CD4-positive, CD25-positive, alpha-beta regulatory T cell (primary cell): ENCODE data around the gene TRIM72. TPM values are rescaled to one million over a fixed set of nuclear protein-coding genes. Genes with fewer than 3 reads are reported as not detected.

Source experiments
- ATAC-seq, 2 donors: fragments of 150-1000 bp; cut with Tn5 transposase; one replicate each; pipeline ENCODE4 v1.10.0; 2021; ENCODE audit warnings: low read depth in 2 of 2, moderate number of reproducible peaks in 2 of 2, moderate library complexity in 1 of 2
- DNase-seq, 3 donors: peaks; one replicate each; pipeline versions ENCODE4 v3.0.0 to v3.0.0-alpha.2; 2012 to 2022; ENCODE audit warnings: mixed read lengths in 1 of 3
- H3K27ac ChIP-seq: one replicate; pipeline ENCODE4 v1.7.0; 2013; ENCODE audit warnings: mild to moderate bottlenecking, low read length; ENCODE audit not compliant: insufficient read depth, poor library complexity, severe bottlenecking
- H3K27me3 ChIP-seq: one replicate; pipeline ENCODE4 v1.7.0; 2013; ENCODE audit warnings: low read length; ENCODE audit not compliant: control insufficient read depth, insufficient read depth
- H3K36me3 ChIP-seq: one replicate; pipeline ENCODE4 v1.7.0; 2013; ENCODE audit warnings: mild to moderate bottlenecking, low read length, moderate library complexity; ENCODE audit not compliant: control insufficient read depth, insufficient read depth
- H3K4me1 ChIP-seq: 2 replicates; pipeline ENCODE4 v1.7.0; 2013; ENCODE audit warnings: mild to moderate bottlenecking, low read length; ENCODE audit not compliant: insufficient read depth, control insufficient read depth, poor library complexity, severe bottlenecking
- H3K4me3 ChIP-seq: one replicate; pipeline ENCODE4 v1.7.0; 2013; ENCODE audit warnings: low read depth, mild to moderate bottlenecking, low read length, moderate library complexity
- H3K9me3 ChIP-seq, 2 experiments: 1 replicate in 1 of 2; 2 replicates in 1 of 2; pipeline ENCODE4 v1.7.0; 2013; ENCODE audit warnings: low read length in 2 of 2, mild to moderate bottlenecking in 1 of 2, moderate library complexity in 1 of 2; ENCODE audit not compliant: control insufficient read depth in 2 of 2
- H3K27ac Mint-ChIP-seq, 3 donors: one replicate each; pipeline ENCODE4 v1.8.0; 2020 to 2022; ENCODE audit warnings: mild to moderate bottlenecking in 3 of 3, mixed read lengths in 3 of 3, moderate library complexity in 2 of 3
- H3K27me3 Mint-ChIP-seq: one replicate; pipeline ENCODE4 v1.8.0; 2022; ENCODE audit warnings: mild to moderate bottlenecking, mixed read lengths
- H3K36me3 Mint-ChIP-seq: one replicate; pipeline ENCODE4 v1.8.0; 2020; ENCODE audit warnings: mixed read lengths
- H3K4me1 Mint-ChIP-seq, 4 donors: one replicate each; pipeline ENCODE4 v1.8.0; 2020 to 2022; ENCODE audit warnings: mixed read lengths in 4 of 4, mild to moderate bottlenecking in 1 of 4
- H3K4me3 Mint-ChIP-seq, 4 donors: one replicate each; pipeline ENCODE4 v1.8.0; 2020 to 2022; ENCODE audit warnings: mild to moderate bottlenecking in 4 of 4, mixed read lengths in 4 of 4, moderate library complexity in 3 of 4
- H3K9me3 Mint-ChIP-seq, 7 donors: one replicate each; pipeline ENCODE4 v1.8.0; 2020 to 2022; ENCODE audit warnings: mixed read lengths in 7 of 7, mild to moderate bottlenecking in 3 of 7, moderate library complexity in 2 of 7
- polyA plus RNA-seq, 4 donors: library from polyadenylated mRNA; unstranded; fragments of 300-500 nt; fragmentation: Illumina TruSeq; gene quantifications; one replicate each; pipeline ENCODE4 v1.2.3, GENCODE V29; 2021
- total RNA-seq: library from RNA; stranded (reverse); gene quantifications from one replicate; pipeline ENCODE4 v1.2.3, GENCODE V29; 2022

Gene TRIM72
- total and polyA plus RNA-seq, 5 donors from 2014 or later = 0.20 TPM; not detected in 4

DNA sequence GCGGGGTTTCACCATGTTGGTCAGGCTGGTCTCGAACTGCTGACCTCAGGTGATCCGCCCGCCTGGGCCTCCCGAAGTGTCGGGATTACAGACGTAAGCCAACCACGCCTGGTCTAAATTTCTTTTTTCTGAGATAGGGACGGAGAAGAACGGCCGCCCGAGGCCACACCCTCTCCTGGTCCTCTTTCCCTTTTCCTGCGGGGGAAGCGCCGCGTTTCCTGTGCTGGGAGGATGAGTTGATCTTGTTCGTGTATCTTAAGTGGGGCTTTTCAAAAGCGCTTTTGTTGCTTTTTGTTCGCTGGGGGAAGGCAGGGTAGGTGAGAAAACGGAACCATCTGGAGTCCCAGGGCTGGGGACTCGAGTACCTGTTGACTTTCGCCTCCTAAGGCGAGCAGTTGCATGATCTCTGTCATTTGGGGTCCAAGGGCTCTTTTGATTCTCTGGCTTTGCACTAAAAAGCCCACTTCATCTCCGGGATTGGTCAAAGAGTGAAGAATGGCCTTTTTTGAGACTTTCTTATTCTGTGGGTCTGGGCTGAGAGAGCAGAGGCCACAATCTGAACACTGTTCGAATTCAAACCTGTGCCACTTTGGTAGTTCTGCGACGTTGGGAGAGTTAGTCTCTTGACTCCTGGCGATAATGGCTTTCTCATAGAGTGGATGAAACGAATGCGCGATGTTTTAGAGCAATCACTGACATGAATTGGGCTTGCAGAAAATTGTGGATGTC, 32.7 kb upstream of the TRIM72 start:
- H3K9me3 ChIP-seq = no peaks in the 10 kb centered on the region
- H3K27ac ChIP-seq = peak overlapping the region; percentile 89
- H3K4me1 Mint-ChIP-seq = peaks cover 38 to 82% (median 56%) of the 10 kb centered on the region in 4 donors
- no peaks in the 10 kb centered on the region for H3K27me3 ChIP-seq
- peak overlapping the region; percentile 95 to 99 (median 98) for H3K4me3 Mint-ChIP-seq
- DNase-seq (peak; percentile 22 to 50 (median 27)), ATAC-seq (no peak)
- peaks cover 72% of the 10 kb centered on the region for H3K4me1 ChIP-seq
- peak overlapping the region; percentile 97 to 99 (median 97) for H3K27ac Mint-ChIP-seq
- H3K9me3 Mint-ChIP-seq = peaks cover 0 to 5% (median 0%) of the 10 kb centered on the region in 7 donors
- peaks cover 44% of the 10 kb centered on the region for H3K36me3 Mint-ChIP-seq
- H3K4me3 ChIP-seq = peak overlapping the region; percentile 87
- peaks cover 19% of the 10 kb centered on the region for H3K27me3 Mint-ChIP-seq
- peaks cover 44% of the 10 kb centered on the region for H3K36me3 ChIP-seq

DNA sequence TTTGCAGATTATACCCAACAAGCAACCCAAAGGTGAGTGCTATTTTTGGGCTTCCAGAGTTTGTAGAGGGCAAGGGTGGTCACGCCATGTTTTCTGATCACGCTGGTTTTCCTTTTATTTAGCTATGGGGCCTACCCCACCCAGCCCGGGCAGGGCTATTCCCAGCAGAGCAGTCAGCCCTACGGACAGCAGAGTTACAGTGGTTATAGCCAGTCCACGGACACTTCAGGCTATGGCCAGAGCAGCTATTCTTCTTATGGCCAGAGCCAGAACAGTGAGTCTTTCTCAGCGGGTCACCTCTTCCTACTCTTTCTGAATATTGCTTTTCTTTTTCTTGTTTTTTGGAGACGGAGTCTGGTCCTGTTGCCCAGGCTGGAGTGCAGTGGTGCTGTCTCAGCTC, 31.5 kb upstream of the TRIM72 start:
- Histone ChIP-seq H3K4me3 (peak overlapping the region; percentile 87), H3K4me1 (peaks cover 72% of the 10 kb centered on the region), H3K27me3 (no peaks in the 10 kb centered on the region), H3K27ac (no peak overlapping the region), H3K9me3 (no peaks in the 10 kb centered on the region), H3K36me3 (peaks cover 55% of the 10 kb centered on the region)
- Mint-ChIP-seq H3K4me3 (peak overlapping the region; percentile 95 to 99 (median 98)), H3K27ac (peak overlapping the region in 2 of 3 donors; percentile 70 to 99), H3K27me3 (peaks cover 19% of the 10 kb centered on the region), H3K36me3 (peaks cover 55% of the 10 kb centered on the region), H3K4me1 (peaks cover 42 to 83% (median 59%) of the 10 kb centered on the region in 4 donors), H3K9me3 (peaks cover 0 to 5% (median 0%) of the 10 kb centered on the region in 7 donors)
- ATAC-seq (no peak), DNase-seq (no peak)

DNA sequence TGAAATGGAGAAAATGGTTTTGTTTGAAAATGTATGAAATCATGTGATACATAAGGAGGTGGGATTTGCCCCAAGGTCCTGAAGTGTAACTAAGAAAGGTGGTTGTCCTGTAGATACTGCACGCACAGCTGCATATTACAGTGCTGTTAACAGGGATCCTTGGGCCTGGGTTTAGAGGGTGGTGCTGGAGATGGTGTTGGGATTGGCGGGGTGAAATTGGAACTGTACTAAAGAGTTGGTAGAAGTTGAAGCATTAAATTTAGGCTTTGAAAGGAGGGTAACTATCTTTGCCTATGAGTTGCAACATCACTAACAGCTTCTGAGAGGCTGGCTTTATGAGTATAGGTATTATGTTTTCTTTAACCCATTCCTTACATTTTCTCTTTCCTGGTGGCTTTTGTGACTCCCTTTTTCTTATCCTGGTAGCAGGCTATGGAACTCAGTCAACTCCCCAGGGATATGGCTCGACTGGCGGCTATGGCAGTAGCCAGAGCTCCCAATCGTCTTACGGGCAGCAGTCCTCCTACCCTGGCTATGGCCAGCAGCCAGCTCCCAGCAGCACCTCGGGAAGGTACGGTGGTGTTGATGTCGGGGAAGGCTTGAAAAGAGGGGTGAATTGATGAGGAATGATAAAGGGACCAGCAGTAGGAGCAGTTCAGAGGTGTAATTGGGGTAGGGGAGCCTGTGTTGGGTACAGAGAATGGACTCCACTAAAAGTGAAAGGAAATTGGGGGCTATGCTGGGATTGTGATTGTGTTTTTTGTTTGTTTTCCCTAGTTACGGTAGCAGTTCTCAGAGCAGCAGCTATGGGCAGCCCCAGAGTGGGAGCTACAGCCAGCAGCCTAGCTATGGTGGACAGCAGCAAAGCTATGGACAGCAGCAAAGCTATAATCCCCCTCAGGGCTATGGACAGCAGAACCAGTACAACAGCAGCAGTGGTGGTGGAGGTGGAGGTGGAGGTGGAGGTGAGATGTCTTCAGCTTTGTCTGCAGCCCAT, 30.2 kb upstream of the TRIM72 start:
- Histone ChIP-seq H3K36me3 (peaks cover 68% of the 10 kb centered on the region), H3K9me3 (no peaks in the 10 kb centered on the region), H3K4me3 (peak overlapping the region; percentile 87), H3K27me3 (no peaks in the 10 kb centered on the region), H3K4me1 (peaks cover 60% of the 10 kb centered on the region), H3K27ac (peak overlapping the region; percentile 30)
- ATAC-seq (no peak), DNase-seq (no peak)
- H3K9me3 Mint-ChIP-seq = peaks cover 0 to 5% (median 0%) of the 10 kb centered on the region in 7 donors
- peak overlapping the region in 2 of 3 donors; percentile 51 to 83 for H3K27ac Mint-ChIP-seq
- H3K27me3 Mint-ChIP-seq = peaks cover 17% of the 10 kb centered on the region
- peak overlapping the region; percentile 95 to 99 (median 98) for H3K4me3 Mint-ChIP-seq
- H3K36me3 Mint-ChIP-seq = peaks cover 68% of the 10 kb centered on the region
- peaks cover 44 to 83% (median 66%) of the 10 kb centered on the region in 4 donors for H3K4me1 Mint-ChIP-seq

DNA sequence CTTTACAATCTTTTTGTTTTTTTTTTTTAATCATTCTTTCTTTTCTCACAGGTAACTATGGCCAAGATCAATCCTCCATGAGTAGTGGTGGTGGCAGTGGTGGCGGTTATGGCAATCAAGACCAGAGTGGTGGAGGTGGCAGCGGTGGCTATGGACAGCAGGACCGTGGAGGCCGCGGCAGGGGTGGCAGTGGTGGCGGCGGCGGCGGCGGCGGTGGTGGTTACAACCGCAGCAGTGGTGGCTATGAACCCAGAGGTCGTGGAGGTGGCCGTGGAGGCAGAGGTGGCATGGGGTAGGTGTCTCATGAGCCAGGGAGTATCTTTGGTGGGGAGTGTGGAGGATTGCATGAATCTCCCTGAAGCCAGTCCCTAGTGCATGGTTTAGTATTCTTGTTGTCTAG, 29.0 kb upstream of the TRIM72 start:
- ATAC-seq (no peak), DNase-seq (no peak)
- Histone ChIP-seq H3K4me3 (no peak overlapping the region), H3K27ac (no peak overlapping the region), H3K9me3 (no peaks in the 10 kb centered on the region), H3K36me3 (peaks cover 80% of the 10 kb centered on the region), H3K4me1 (peaks cover 57% of the 10 kb centered on the region), H3K27me3 (no peaks in the 10 kb centered on the region)
- Mint-ChIP-seq H3K36me3 (peaks cover 80% of the 10 kb centered on the region), H3K27me3 (peaks cover 14% of the 10 kb centered on the region), H3K9me3 (peaks cover 0 to 5% (median 0%) of the 10 kb centered on the region in 7 donors), H3K4me3 (peak overlapping the region; percentile 22 to 87 (median 73)), H3K4me1 (peaks cover 49 to 85% (median 73%) of the 10 kb centered on the region in 4 donors), H3K27ac (peak overlapping the region in 2 of 3 donors; percentile 3 to 60)

DNA sequence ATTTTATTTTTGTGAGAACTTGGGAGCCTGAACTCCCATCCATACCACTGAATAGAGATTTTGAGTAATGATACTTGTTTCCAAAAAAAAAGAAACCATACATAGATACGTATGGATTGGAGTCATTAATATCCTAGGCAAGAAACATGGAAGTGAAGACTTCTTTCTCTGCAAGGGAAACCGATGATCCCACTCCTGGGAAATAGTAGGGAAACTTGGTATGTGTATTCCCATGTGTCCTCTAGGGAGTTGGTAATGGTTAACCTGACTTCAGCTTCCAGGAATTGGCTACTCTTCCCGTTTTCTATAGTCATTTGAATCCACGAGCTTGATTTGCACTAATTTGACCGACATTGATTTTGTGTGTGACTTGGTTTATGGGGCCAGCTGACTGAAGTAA, 28.6 kb upstream of the TRIM72 start:
- no peak for ATAC-seq
- H3K4me3 ChIP-seq = peak overlapping the region; percentile 37
- H3K9me3 Mint-ChIP-seq = peaks cover 0 to 5% (median 0%) of the 10 kb centered on the region in 7 donors
- H3K36me3 Mint-ChIP-seq = peaks cover 84% of the 10 kb centered on the region
- no peak for DNase-seq
- peak overlapping the region in 2 of 3 donors; percentile 3 to 60 for H3K27ac Mint-ChIP-seq
- no peaks in the 10 kb centered on the region for H3K9me3 ChIP-seq
- peaks cover 84% of the 10 kb centered on the region for H3K36me3 ChIP-seq
- peak overlapping the region in 3 of 4 donors; percentile 42 to 87 (median 70) for H3K4me3 Mint-ChIP-seq
- H3K27me3 ChIP-seq = no peaks in the 10 kb centered on the region
- peaks cover 10% of the 10 kb centered on the region for H3K27me3 Mint-ChIP-seq
- H3K4me1 ChIP-seq = peaks cover 57% of the 10 kb centered on the region
- no peak overlapping the region for H3K27ac ChIP-seq
- peaks cover 49 to 88% (median 75%) of the 10 kb centered on the region in 4 donors for H3K4me1 Mint-ChIP-seq

DNA sequence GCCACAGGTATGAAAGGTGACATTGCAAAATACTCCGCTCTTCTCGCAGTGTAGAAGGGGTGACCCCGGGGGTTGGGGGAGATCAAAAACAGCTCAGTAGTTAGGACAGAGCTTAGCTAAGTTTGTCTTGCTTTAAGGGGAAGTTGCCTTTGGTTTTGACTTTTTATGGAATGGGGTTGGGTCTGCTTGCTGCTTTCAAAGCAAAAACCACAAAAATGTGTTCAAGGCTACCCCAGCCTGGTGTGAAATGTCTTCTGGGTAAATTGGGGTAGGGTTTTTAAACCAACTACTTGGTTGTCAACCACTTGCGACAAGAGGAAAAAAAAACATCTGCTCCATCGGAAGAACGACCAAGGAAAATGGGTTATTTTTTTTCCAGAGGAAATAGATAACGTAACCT, 27.7 kb upstream of the TRIM72 start:
- no peak for ATAC-seq

More for the DNA sequence above, 27.7 kb upstream of the TRIM72 start:
- H3K27me3 ChIP-seq = no peaks in the 10 kb centered on the region
- no peak for DNase-seq
- peaks cover 55% of the 10 kb centered on the region for H3K4me1 ChIP-seq
- no peaks in the 10 kb centered on the region for H3K9me3 ChIP-seq
- Mint-ChIP-seq H3K4me1 (peaks cover 48 to 94% (median 82%) of the 10 kb centered on the region in 4 donors), H3K36me3 (peaks cover 91% of the 10 kb centered on the region), H3K27ac (peak overlapping the region in 1 of 3 donors; percentile 65), H3K27me3 (peaks cover 5% of the 10 kb centered on the region), H3K4me3 (peak overlapping the region; percentile 17 to 87 (median 52)), H3K9me3 (peaks cover 0 to 3% (median 0%) of the 10 kb centered on the region in 7 donors)
- peaks cover 93% of the 10 kb centered on the region for H3K36me3 ChIP-seq
- no peak overlapping the region for H3K27ac ChIP-seq
- H3K4me3 ChIP-seq = peak overlapping the region; percentile 11
